Activated CD4-positive, alpha-beta T cell treated with anti-CD3 and anti-CD28 coated beads for 36 hours (primary cell): ENCODE data around the gene AASDH. TPM values are rescaled to one million over a fixed set of nuclear protein-coding genes. Genes with fewer than 3 reads are reported as not detected.

Experiments
- total RNA-seq, 2 experiments: library from RNA; stranded (reverse); gene quantifications; one replicate each; pipeline ENCODE4 v1.2.3, GENCODE V29; 2021

The AASDH gene
- total RNA-seq, 2 experiments from 2014 or later, result 13.3 to 16.4 TPM

Other genes starting within 250 kb of the AASDH start
- 10 to 100 TPM; 36.8 to 48.2 TPM for gene PPAT, start 48.1 kb upstream of the AASDH start, total RNA-seq
- 100 to 1,000 TPM; 369 to 437 TPM for gene PAICS, start 48.8 kb upstream of the AASDH start, total RNA-seq
- gene SRP72, start 80.1 kb upstream of the AASDH start, total RNA-seq, result 100 to 1,000 TPM; 181 to 204 TPM
- gene ARL9, start 118.3 kb upstream of the AASDH start, total RNA-seq, result under 1 TPM; 0.25 to 0.37 TPM